ENCODE results near the gene CCNL2.

DNA sequence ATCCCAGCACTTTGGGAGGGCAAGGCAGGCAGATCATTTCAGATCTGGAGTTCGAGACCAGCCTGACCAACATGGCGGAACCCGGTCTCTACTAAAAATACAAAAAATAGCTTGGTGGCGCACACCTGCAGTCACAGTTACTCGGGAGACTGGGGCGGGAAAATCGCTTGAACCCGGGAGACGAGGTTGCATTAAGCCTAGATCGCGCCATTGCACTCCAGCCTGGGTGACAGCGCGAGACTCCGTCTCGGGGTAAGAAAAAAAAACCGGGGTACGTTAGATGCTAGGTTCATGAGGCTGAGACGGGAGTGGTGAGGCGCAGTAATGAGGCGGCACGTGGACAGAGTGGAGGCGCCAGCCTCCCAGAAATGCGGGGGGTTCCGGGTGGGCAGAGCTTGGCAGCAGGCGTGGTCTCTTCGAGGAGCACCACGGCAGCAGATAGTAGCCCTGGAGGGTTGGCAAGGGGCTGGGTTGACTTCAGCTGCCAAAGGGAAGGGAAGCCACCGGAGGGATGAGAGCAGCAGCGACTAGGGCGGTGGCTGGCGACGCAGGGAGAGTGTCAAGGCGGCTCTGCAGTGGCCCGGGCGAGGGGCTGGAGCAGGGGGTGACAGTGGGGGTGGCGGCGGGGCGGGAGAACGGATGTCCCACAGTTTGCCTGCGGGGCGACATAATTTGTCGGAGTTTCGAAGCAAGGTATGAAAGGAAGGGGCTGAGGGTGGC lies 7.1 kb upstream of the CCNL2 start:
- TF ChIP-seq ZNF24 (tag by site-specific recombination; IDR thresholded peaks at IDR 0.05) (no peak), ZNF121 (tag by site-specific recombination; IDR thresholded peaks at IDR 0.05) (no peak), ZNF311 (tag by site-specific recombination; IDR thresholded peaks at IDR 0.05; ENCODE audit: borderline replicate concordance) (no peak), ZNF16 (tag by site-specific recombination; IDR thresholded peaks at IDR 0.05; ENCODE audit: low read depth) (no peak), ZNF670 (tag by site-specific recombination; IDR thresholded peaks at IDR 0.05; ENCODE audit: low read depth) (no peak)
- TF ChIP-seq, protein P1, sequence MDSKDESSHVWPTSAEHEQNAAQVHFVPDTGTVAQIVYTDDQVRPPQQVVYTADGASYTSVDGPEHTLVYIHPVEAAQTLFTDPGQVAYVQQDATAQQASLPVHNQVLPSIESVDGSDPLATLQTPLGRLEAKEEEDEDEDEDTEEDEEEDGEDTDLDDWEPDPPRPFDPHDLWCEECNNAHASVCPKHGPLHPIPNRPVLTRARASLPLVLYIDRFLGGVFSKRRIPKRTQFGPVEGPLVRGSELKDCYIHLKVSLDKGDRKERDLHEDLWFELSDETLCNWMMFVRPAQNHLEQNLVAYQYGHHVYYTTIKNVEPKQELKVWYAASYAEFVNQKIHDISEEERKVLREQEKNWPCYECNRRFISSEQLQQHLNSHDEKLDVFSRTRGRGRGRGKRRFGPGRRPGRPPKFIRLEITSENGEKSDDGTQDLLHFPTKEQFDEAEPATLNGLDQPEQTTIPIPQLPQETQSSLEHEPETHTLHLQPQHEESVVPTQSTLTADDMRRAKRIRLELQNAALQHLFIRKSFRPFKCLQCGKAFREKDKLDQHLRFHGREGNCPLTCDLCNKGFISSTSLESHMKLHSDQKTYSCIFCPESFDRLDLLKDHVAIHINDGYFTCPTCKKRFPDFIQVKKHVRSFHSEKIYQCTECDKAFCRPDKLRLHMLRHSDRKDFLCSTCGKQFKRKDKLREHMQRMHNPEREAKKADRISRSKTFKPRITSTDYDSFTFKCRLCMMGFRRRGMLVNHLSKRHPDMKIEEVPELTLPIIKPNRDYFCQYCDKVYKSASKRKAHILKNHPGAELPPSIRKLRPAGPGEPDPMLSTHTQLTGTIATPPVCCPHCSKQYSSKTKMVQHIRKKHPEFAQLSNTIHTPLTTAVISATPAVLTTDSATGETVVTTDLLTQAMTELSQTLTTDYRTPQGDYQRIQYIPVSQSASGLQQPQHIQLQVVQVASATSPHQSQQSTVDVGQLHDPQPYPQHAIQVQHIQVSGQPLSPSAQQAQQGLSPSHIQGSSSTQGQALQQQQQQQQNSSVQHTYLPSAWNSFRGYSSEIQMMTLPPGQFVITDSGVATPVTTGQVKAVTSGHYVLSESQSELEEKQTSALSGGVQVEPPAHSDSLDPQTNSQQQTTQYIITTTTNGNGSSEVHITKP (tag by site-specific recombination; IDR thresholded peaks at IDR 0.05), result no peak
- TF ChIP-seq, protein P2, sequence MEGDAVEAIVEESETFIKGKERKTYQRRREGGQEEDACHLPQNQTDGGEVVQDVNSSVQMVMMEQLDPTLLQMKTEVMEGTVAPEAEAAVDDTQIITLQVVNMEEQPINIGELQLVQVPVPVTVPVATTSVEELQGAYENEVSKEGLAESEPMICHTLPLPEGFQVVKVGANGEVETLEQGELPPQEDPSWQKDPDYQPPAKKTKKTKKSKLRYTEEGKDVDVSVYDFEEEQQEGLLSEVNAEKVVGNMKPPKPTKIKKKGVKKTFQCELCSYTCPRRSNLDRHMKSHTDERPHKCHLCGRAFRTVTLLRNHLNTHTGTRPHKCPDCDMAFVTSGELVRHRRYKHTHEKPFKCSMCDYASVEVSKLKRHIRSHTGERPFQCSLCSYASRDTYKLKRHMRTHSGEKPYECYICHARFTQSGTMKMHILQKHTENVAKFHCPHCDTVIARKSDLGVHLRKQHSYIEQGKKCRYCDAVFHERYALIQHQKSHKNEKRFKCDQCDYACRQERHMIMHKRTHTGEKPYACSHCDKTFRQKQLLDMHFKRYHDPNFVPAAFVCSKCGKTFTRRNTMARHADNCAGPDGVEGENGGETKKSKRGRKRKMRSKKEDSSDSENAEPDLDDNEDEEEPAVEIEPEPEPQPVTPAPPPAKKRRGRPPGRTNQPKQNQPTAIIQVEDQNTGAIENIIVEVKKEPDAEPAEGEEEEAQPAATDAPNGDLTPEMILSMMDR (tag by site-specific recombination; IDR thresholded peaks at IDR 0.05), result no peak
- TF ChIP-seq, protein P3, sequence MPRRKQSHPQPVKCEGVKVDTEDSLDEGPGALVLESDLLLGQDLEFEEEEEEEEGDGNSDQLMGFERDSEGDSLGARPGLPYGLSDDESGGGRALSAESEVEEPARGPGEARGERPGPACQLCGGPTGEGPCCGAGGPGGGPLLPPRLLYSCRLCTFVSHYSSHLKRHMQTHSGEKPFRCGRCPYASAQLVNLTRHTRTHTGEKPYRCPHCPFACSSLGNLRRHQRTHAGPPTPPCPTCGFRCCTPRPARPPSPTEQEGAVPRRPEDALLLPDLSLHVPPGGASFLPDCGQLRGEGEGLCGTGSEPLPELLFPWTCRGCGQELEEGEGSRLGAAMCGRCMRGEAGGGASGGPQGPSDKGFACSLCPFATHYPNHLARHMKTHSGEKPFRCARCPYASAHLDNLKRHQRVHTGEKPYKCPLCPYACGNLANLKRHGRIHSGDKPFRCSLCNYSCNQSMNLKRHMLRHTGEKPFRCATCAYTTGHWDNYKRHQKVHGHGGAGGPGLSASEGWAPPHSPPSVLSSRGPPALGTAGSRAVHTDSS (tag by site-specific recombination; IDR thresholded peaks at IDR 0.05), result no peak
- TF ChIP-seq, protein P4, sequence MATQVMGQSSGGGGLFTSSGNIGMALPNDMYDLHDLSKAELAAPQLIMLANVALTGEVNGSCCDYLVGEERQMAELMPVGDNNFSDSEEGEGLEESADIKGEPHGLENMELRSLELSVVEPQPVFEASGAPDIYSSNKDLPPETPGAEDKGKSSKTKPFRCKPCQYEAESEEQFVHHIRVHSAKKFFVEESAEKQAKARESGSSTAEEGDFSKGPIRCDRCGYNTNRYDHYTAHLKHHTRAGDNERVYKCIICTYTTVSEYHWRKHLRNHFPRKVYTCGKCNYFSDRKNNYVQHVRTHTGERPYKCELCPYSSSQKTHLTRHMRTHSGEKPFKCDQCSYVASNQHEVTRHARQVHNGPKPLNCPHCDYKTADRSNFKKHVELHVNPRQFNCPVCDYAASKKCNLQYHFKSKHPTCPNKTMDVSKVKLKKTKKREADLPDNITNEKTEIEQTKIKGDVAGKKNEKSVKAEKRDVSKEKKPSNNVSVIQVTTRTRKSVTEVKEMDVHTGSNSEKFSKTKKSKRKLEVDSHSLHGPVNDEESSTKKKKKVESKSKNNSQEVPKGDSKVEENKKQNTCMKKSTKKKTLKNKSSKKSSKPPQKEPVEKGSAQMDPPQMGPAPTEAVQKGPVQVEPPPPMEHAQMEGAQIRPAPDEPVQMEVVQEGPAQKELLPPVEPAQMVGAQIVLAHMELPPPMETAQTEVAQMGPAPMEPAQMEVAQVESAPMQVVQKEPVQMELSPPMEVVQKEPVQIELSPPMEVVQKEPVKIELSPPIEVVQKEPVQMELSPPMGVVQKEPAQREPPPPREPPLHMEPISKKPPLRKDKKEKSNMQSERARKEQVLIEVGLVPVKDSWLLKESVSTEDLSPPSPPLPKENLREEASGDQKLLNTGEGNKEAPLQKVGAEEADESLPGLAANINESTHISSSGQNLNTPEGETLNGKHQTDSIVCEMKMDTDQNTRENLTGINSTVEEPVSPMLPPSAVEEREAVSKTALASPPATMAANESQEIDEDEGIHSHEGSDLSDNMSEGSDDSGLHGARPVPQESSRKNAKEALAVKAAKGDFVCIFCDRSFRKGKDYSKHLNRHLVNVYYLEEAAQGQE (tag by site-specific recombination; IDR thresholded peaks at IDR 0.05), result no peak
- TF ChIP-seq, protein P5, sequence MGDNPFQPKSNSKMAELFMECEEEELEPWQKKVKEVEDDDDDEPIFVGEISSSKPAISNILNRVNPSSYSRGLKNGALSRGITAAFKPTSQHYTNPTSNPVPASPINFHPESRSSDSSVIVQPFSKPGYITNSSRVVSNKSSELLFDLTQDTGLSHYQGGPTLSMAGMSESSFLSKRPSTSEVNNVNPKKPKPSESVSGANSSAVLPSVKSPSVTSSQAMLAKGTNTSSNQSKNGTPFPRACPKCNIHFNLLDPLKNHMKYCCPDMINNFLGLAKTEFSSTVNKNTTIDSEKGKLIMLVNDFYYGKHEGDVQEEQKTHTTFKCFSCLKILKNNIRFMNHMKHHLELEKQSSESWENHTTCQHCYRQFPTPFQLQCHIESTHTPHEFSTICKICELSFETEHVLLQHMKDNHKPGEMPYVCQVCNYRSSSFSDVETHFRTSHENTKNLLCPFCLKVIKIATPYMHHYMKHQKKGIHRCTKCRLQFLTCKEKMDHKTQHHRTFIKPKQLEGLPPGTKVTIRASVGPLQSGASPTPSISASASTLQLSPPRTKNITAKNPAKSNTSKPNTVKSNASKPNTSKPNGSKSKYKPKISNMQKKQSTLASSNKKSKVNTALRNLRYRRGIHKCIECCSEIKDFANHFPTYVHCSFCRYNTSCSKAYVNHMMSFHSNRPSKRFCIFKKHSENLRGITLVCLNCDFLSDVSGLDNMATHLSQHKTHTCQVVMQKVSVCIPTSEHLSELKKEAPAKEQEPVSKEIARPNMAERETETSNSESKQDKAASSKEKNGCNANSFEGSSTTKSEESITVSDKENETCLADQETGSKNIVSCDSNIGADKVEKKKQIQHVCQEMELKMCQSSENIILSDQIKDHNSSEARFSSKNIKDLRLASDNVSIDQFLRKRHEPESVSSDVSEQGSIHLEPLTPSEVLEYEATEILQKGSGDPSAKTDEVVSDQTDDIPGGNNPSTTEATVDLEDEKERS (tag by site-specific recombination; IDR thresholded peaks at IDR 0.05), result no peak
